Calu3 (cell line): ENCODE data around the gene LGR6. TPM values are rescaled to one million over a fixed set of nuclear protein-coding genes. Genes with fewer than 3 reads are reported as not detected.

Experiments
- BruUV-seq: library from RNA; stranded (reverse); fragments of 400-500 nt; replicated peaks from 2 replicates; lab custom pipeline; 2021; lab: Mats Ljungman, UMichigan
- CTCF ChIA-PET: fragments of 300-600 bp; sonication (Branson Sonifier 250); formaldehyde crosslinking; loops from one replicate; lab custom pipeline; 2022; ENCODE audit warnings: antibody characterized with exemption; lab: Charles Lee
- DNase-seq: peaks from one replicate; pipeline ENCODE4 v3.0.0; 2022
- H3K27ac Mint-ChIP-seq: one replicate; pipeline ENCODE4 v1.8.0; 2022; ENCODE audit warnings: mixed read lengths; ENCODE audit not compliant: unreplicated experiment
- H3K27me3 Mint-ChIP-seq: one replicate; pipeline ENCODE4 v1.8.0; 2022; ENCODE audit warnings: mixed read lengths; ENCODE audit not compliant: unreplicated experiment
- H3K36me3 Mint-ChIP-seq: one replicate; pipeline ENCODE4 v1.8.0; 2022; ENCODE audit warnings: mild to moderate bottlenecking, moderate library complexity, mixed read lengths; ENCODE audit not compliant: insufficient read depth, unreplicated experiment
- H3K4me1 Mint-ChIP-seq: one replicate; pipeline ENCODE4 v1.8.0; 2022; ENCODE audit warnings: mild to moderate bottlenecking, low read depth, mixed read lengths; ENCODE audit not compliant: unreplicated experiment
- H3K4me3 Mint-ChIP-seq: one replicate; pipeline ENCODE4 v1.8.0; 2022; ENCODE audit warnings: mild to moderate bottlenecking, low read depth, moderate library complexity, mixed read lengths; ENCODE audit not compliant: unreplicated experiment
- H3K9me3 Mint-ChIP-seq: one replicate; pipeline ENCODE4 v1.8.0; 2022; ENCODE audit warnings: low read depth, mixed read lengths; ENCODE audit not compliant: unreplicated experiment
- intact Hi-C: fragments of 100-400 bp; cut with micrococcal nuclease; formaldehyde crosslinking; loops from one replicate; pipeline ENCODE4 v1.10.0; 2022; ENCODE audit not compliant: unreplicated experiment
- total RNA-seq: library from RNA; stranded (reverse); gene quantifications from 2 replicates; pipeline ENCODE4 v1.2.3, GENCODE V29; 2022
- TF ChIP-seq, protein P1 (sequence below): fragments of 200-600 bp; IDR thresholded peaks from one replicate; pipeline ENCODE4 v1.8.0; 2022; ENCODE audit warnings: antibody characterized with exemption; ENCODE audit not compliant: unreplicated experiment

The LGR6 gene
- total RNA-seq, 1 experiment from 2014 or later: not detected

- H3K27ac Mint-ChIP-seq: no peak overlapping the region
- intact Hi-C loops: no loop called here
- BruUV-seq: no TSS peak
- no peaks in the 10 kb centered on the region for H3K4me1 Mint-ChIP-seq
- no peaks in the 10 kb centered on the region for H3K36me3 Mint-ChIP-seq
- peaks cover 88% of the 10 kb centered on the region for H3K27me3 Mint-ChIP-seq
- CTCF ChIA-PET: no interaction called here
- no peaks in the 10 kb centered on the region for H3K9me3 Mint-ChIP-seq
- TF ChIP-seq, protein P1, sequence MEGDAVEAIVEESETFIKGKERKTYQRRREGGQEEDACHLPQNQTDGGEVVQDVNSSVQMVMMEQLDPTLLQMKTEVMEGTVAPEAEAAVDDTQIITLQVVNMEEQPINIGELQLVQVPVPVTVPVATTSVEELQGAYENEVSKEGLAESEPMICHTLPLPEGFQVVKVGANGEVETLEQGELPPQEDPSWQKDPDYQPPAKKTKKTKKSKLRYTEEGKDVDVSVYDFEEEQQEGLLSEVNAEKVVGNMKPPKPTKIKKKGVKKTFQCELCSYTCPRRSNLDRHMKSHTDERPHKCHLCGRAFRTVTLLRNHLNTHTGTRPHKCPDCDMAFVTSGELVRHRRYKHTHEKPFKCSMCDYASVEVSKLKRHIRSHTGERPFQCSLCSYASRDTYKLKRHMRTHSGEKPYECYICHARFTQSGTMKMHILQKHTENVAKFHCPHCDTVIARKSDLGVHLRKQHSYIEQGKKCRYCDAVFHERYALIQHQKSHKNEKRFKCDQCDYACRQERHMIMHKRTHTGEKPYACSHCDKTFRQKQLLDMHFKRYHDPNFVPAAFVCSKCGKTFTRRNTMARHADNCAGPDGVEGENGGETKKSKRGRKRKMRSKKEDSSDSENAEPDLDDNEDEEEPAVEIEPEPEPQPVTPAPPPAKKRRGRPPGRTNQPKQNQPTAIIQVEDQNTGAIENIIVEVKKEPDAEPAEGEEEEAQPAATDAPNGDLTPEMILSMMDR: no peak
- no peak overlapping the region for H3K4me3 Mint-ChIP-seq
- DNase-seq: no peak
Observed at GRCh38 chr1:202293569-202293968, 100.0 kb downstream of the LGR6 start.

DNA sequence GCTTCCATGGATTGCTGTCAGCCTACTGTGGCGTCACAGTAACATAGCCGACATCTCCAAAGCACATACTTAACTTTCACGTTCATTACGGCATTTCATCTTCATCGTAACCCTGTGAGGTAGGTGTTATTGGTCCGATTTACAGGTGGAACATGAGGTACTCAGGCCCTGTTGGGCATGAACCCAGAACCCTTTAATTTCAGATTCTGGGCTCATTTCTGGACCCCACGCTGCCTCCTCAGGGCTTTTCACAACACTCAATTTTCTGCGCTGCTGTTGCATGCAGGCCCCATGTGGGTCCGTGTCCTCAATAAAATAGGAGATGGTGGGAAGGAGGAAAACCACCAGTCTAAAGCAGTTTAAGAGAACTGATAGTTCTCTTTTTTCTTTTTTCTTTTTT is 108.6 kb downstream of the LGR6 start:
- CTCF ChIA-PET: interaction anchor here (0.8 kb wide), 1 partner anchor 109 kb away, joined by 4 read pairs; the partner anchor contains the start of gene LGR6

DNA sequence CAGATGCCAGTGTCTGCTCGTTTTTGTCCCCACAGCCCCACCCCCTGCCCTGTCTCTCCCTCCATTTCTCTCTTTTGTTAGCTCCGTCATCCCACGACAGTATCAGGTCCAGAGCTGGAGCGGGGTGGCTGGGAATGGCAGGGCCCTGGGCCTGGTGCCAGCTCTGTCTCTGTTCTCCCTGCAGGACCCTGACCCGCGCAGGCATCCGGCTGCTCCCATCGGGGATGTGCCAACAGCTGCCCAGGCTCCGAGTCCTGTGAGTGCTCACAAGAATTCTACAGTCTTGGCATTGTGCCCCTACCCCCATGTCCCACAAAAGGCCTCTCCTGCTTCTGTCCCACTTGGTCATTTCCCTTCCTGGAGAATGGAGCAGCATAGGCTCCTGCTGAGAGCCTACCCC is 110.8 kb downstream of the LGR6 start:
- DNase-seq: no peak
- intact Hi-C loops: no loop called here
- Mint-ChIP-seq H3K4me1 (no peaks in the 10 kb centered on the region), H3K36me3 (no peaks in the 10 kb centered on the region), H3K4me3 (no peak overlapping the region), H3K9me3 (no peaks in the 10 kb centered on the region), H3K27me3 (peaks cover 41% of the 10 kb centered on the region), H3K27ac (no peak overlapping the region)
- no TSS peak for BruUV-seq
- CTCF ChIA-PET: interaction anchor here (0.6 to 1.1 kb wide), 2 partner anchors 112 to 115 kb away, joined by 3 read pairs; no protein-coding TSS in a partner anchor
- TF ChIP-seq, protein P1: no peak

More for the DNA sequence above, 108.6 kb downstream of the LGR6 start:
- DNase-seq: no peak
- no TSS peak for BruUV-seq
- Mint-ChIP-seq H3K27ac (no peak overlapping the region), H3K4me1 (no peaks in the 10 kb centered on the region), H3K9me3 (no peaks in the 10 kb centered on the region), H3K4me3 (no peak overlapping the region), H3K36me3 (no peaks in the 10 kb centered on the region), H3K27me3 (peaks cover 61% of the 10 kb centered on the region)
- TF ChIP-seq, protein P1: no peak
- intact Hi-C loops: no loop called here

GRCh38 chr1:202305168-202305567 is 111.6 kb downstream of the LGR6 start:
- DNase-seq: no peak

More at GRCh38 chr1:202305168-202305567, 111.6 kb downstream of the LGR6 start:
- no TSS peak for BruUV-seq
- Mint-ChIP-seq H3K9me3 (no peaks in the 10 kb centered on the region), H3K36me3 (no peaks in the 10 kb centered on the region), H3K27me3 (peaks cover 40% of the 10 kb centered on the region), H3K27ac (no peak overlapping the region), H3K4me3 (no peak overlapping the region), H3K4me1 (no peaks in the 10 kb centered on the region)
- intact Hi-C loops: no loop called here
- TF ChIP-seq, protein P1: no peak
- CTCF ChIA-PET: interaction anchor here (1.1 kb wide), 1 partner anchor 116 kb away, joined by 3 read pairs; no protein-coding TSS in a partner anchor
